Activated naive CD4-positive, alpha-beta T cell treated with Interleukin-2 at 50 U/mL for 16 hours (primary cell): Measurements from ENCODE around the gene RUNX2.

Experiments used
- DNase-seq: peaks from one replicate; pipeline ENCODE4 v3.0.0-alpha.2; 2020

RUNX2 gene

GRCh38 chr6:45351667-45352066 is 23.5 kb downstream of the RUNX2 start:
- no peak for DNase-seq

GRCh38 chr6:45353654-45354053 is 25.5 kb downstream of the RUNX2 start:
- DNase-seq: no peak

GRCh38 chr6:45364466-45364865 is 36.3 kb downstream of the RUNX2 start:
- no peak for DNase-seq

GRCh38 chr6:45365036-45365435 is 36.9 kb downstream of the RUNX2 start:
- no peak for DNase-seq

GRCh38 chr6:45366534-45366933 is 38.4 kb downstream of the RUNX2 start:
- DNase-seq: no peak

GRCh38 chr6:45367999-45368398 is 39.9 kb downstream of the RUNX2 start:
- DNase-seq: no peak

GRCh38 chr6:45369870-45370269 is 41.7 kb downstream of the RUNX2 start:
- DNase-seq: no peak

GRCh38 chr6:45371924-45372573 is 43.9 kb downstream of the RUNX2 start:
- no peak for DNase-seq

GRCh38 chr6:45375449-45375848 is 47.3 kb downstream of the RUNX2 start:
- DNase-seq: no peak

- DNase-seq: no peak
These were observed 48.3 kb downstream of the RUNX2 start for GRCh38 chr6:45376310-45377042.

GRCh38 chr6:45377043-45377553 is 49.0 kb downstream of the RUNX2 start:
- DNase-seq: peak; percentile 7

- peak; percentile 94 for DNase-seq
These were observed 49.6 kb downstream of the RUNX2 start, which contains the start of gene SUPT3H for GRCh38 chr6:45377554-45378333. TSS of gene SUPT3H (minus strand) at chr6:45377934.

- no peak for DNase-seq
These were observed 50.3 kb downstream of the RUNX2 start for GRCh38 chr6:45378334-45378926.

- no peak for DNase-seq
These were observed 54.3 kb downstream of the RUNX2 start for GRCh38 chr6:45382391-45382790.

GRCh38 chr6:45386501-45386900 is 58.4 kb downstream of the RUNX2 start:
- DNase-seq: no peak

GRCh38 chr6:45387236-45387635 is 59.1 kb downstream of the RUNX2 start:
- DNase-seq: no peak

- DNase-seq: no peak
These were observed 60.2 kb downstream of the RUNX2 start for GRCh38 chr6:45388328-45388727.

GRCh38 chr6:45394586-45395095 is 66.5 kb downstream of the RUNX2 start:
- no peak for DNase-seq

- DNase-seq: no peak
These were observed 70.1 kb downstream of the RUNX2 start for GRCh38 chr6:45398075-45398813.

- no peak for DNase-seq
These were observed 71.9 kb downstream of the RUNX2 start for GRCh38 chr6:45400021-45400420.

GRCh38 chr6:45411959-45412358 is 83.8 kb downstream of the RUNX2 start:
- DNase-seq: no peak

- no peak for DNase-seq
These were observed 87.2 kb downstream of the RUNX2 start for GRCh38 chr6:45415315-45415714.
